Natural killer cell (primary cell): ENCODE measurements around the gene ARHGAP20. TPM values are rescaled to one million over a fixed set of nuclear protein-coding genes. Genes with fewer than 3 reads are reported as not detected.

Experiments used
- ATAC-seq, 3 donors: fragments of 150-1000 bp in 2 of 3; fragments of 200-7000 bp in 1 of 3; cut with Tn5 transposase; 1 replicate in 1 of 3; 2 replicates in 2 of 3; pipeline ENCODE4 v1.10.0; 2021; ENCODE audit warnings: mild to moderate bottlenecking in 2 of 3, moderate library complexity in 2 of 3
- DNase-seq, 2 donors: peaks; one replicate each; pipeline versions ENCODE4 v3.0.0 to v3.0.0-alpha.2; 2013 to 2021; ENCODE audit warnings: mixed read lengths in 1 of 2
- H3K27ac ChIP-seq: one replicate; pipeline ENCODE4 v1.5.1; 2013; ENCODE audit warnings: mild to moderate bottlenecking, low read length
- H3K27me3 ChIP-seq: one replicate; pipeline ENCODE4 v1.6.1; 2013; ENCODE audit warnings: low read length; ENCODE audit not compliant: control insufficient read depth, insufficient read depth
- H3K36me3 ChIP-seq: one replicate; pipeline ENCODE4 v1.6.1; 2013; ENCODE audit warnings: low read length; ENCODE audit not compliant: control insufficient read depth, insufficient read depth
- H3K4me1 ChIP-seq: one replicate; pipeline ENCODE4 v1.6.1; 2013; ENCODE audit warnings: low read length; ENCODE audit not compliant: control insufficient read depth, insufficient read depth
- H3K4me3 ChIP-seq: one replicate; pipeline ENCODE4 v1.5.1; 2013; ENCODE audit warnings: low read length
- H3K9me3 ChIP-seq: one replicate; pipeline ENCODE4 v1.6.1; 2013; ENCODE audit warnings: low read length; ENCODE audit not compliant: control insufficient read depth, insufficient read depth
- H3K27ac Mint-ChIP-seq, 2 donors: one replicate each; pipeline ENCODE4 v1.8.0; 2022; ENCODE audit warnings: mild to moderate bottlenecking in 2 of 2, mixed read lengths in 2 of 2, moderate library complexity in 1 of 2
- H3K27me3 Mint-ChIP-seq, 2 donors: one replicate each; pipeline ENCODE4 v1.8.0; 2022; ENCODE audit warnings: low read depth in 2 of 2, mixed read lengths in 2 of 2
- H3K36me3 Mint-ChIP-seq: one replicate; pipeline ENCODE4 v1.8.0; 2022; ENCODE audit warnings: mixed read lengths
- H3K4me1 Mint-ChIP-seq, 2 donors: one replicate each; pipeline ENCODE4 v1.8.0; 2022; ENCODE audit warnings: mixed read lengths in 2 of 2
- H3K4me3 Mint-ChIP-seq: one replicate; pipeline ENCODE4 v1.8.0; 2022; ENCODE audit warnings: mild to moderate bottlenecking, moderate library complexity, mixed read lengths
- H3K9me3 Mint-ChIP-seq, 2 donors: one replicate each; pipeline ENCODE4 v1.8.0; 2022; ENCODE audit warnings: mixed read lengths in 2 of 2
- WGBS: methylation state at CpG from one replicate; pipeline ENCODE4 v1.1.7; 2013; ENCODE audit warnings: missing lambda C conversion rate; ENCODE audit not compliant: insufficient coverage; 5-methylcytosine and 5-hydroxymethylcytosine counted together
- intact Hi-C: fragments of 100-400 bp; cut with micrococcal nuclease; formaldehyde crosslinking; loops from one replicate; pipeline ENCODE4 v1.14.2; 2022
- total RNA-seq, 4 donors: library from RNA; stranded (reverse); fragments of 120-200 nt in 1 of 4; gene quantifications; one replicate each; pipeline versions ENCODE4 v1.2.3 to v1.2.4, GENCODE V29; 2013 to 2022
- TF ChIP-seq, protein P1 (sequence below): fragments of 200-600 bp; IDR thresholded peaks from one replicate; pipeline ENCODE4 v1.8.0; 2022; ENCODE audit warnings: antibody characterized with exemption

ARHGAP20 gene
- total RNA-seq, 3 donors from 2014 or later (not counting 1 experiment from before 2014, with no cell fraction given), result not detected

- WGBS, result 80% methylated on average over 6 of the region's 6 CpGs
- H3K36me3 ChIP-seq, result no peaks in the 10 kb centered on the region
- no peak overlapping the region for H3K27ac ChIP-seq
- peaks cover 0 to 2% of the 10 kb centered on the region in 2 donors for H3K27me3 Mint-ChIP-seq
- H3K4me1 ChIP-seq, result no peaks in the 10 kb centered on the region
- TF ChIP-seq, protein P1, sequence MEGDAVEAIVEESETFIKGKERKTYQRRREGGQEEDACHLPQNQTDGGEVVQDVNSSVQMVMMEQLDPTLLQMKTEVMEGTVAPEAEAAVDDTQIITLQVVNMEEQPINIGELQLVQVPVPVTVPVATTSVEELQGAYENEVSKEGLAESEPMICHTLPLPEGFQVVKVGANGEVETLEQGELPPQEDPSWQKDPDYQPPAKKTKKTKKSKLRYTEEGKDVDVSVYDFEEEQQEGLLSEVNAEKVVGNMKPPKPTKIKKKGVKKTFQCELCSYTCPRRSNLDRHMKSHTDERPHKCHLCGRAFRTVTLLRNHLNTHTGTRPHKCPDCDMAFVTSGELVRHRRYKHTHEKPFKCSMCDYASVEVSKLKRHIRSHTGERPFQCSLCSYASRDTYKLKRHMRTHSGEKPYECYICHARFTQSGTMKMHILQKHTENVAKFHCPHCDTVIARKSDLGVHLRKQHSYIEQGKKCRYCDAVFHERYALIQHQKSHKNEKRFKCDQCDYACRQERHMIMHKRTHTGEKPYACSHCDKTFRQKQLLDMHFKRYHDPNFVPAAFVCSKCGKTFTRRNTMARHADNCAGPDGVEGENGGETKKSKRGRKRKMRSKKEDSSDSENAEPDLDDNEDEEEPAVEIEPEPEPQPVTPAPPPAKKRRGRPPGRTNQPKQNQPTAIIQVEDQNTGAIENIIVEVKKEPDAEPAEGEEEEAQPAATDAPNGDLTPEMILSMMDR, result no peak
- ATAC-seq (no peak), DNase-seq (no peak)
- no peaks in the 10 kb centered on the region for H3K4me1 Mint-ChIP-seq
- no peak overlapping the region for H3K4me3 ChIP-seq
- intact Hi-C loops, result no loop called here
- H3K36me3 Mint-ChIP-seq, result no peaks in the 10 kb centered on the region
- H3K9me3 Mint-ChIP-seq, result peaks cover 0 to 3% of the 10 kb centered on the region in 2 donors
- H3K27ac Mint-ChIP-seq, result no peak overlapping the region
- no peaks in the 10 kb centered on the region for H3K9me3 ChIP-seq
- no peak overlapping the region for H3K4me3 Mint-ChIP-seq
- H3K27me3 ChIP-seq, result no peaks in the 10 kb centered on the region
These were observed 105.8 kb downstream of the ARHGAP20 start for GRCh38 chr11:110606415-110606814.

DNA sequence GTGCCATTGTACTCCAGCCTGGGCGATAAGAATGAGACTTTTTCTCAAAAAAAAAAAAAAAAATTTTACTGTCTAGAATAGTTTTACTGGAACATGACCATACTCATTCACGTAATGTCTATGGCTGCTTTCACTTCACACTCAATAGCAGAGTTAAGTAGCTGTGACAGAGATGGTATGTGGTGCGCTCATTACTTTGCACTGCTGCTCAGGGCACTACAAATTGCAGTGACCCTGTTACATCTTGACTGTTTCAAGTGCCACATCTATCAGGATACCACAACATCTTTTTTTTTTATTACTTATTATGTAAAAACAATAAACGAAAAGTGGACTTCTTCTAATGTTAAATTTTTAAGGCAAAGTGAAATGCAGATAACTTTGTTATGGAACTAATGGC is 110.3 kb downstream of the ARHGAP20 start:
- Mint-ChIP-seq H3K9me3 (peaks cover 0 to 3% of the 10 kb centered on the region in 2 donors), H3K4me1 (no peaks in the 10 kb centered on the region), H3K4me3 (no peak overlapping the region), H3K27ac (no peak overlapping the region), H3K36me3 (no peaks in the 10 kb centered on the region), H3K27me3 (peaks cover 0 to 2% of the 10 kb centered on the region in 2 donors)
- WGBS, result 92% methylated on average over 2 of the region's 4 CpGs
- H3K36me3 ChIP-seq, result no peaks in the 10 kb centered on the region
- no peak overlapping the region for H3K4me3 ChIP-seq
- H3K4me1 ChIP-seq, result no peaks in the 10 kb centered on the region
- ATAC-seq, result no peak
- no peaks in the 10 kb centered on the region for H3K27me3 ChIP-seq
- TF ChIP-seq, protein P1, result no peak
- H3K9me3 ChIP-seq, result peaks cover 3% of the 10 kb centered on the region
- intact Hi-C loops, result no loop called here
- no peak for DNase-seq
- no peak overlapping the region for H3K27ac ChIP-seq

GRCh38 chr11:110600322-110600721 is 111.9 kb downstream of the ARHGAP20 start:
- Mint-ChIP-seq H3K4me1 (no peaks in the 10 kb centered on the region), H3K4me3 (no peak overlapping the region), H3K36me3 (no peaks in the 10 kb centered on the region), H3K27me3 (no peaks in the 10 kb centered on the region), H3K9me3 (peaks cover 0 to 3% of the 10 kb centered on the region in 2 donors), H3K27ac (no peak overlapping the region)
- no peaks in the 10 kb centered on the region for H3K27me3 ChIP-seq
- no peak for ATAC-seq
- TF ChIP-seq, protein P1, result no peak
- intact Hi-C loops, result no loop called here
- no peak overlapping the region for H3K27ac ChIP-seq
- H3K4me3 ChIP-seq, result no peak overlapping the region
- H3K36me3 ChIP-seq, result no peaks in the 10 kb centered on the region
- H3K9me3 ChIP-seq, result peaks cover 3% of the 10 kb centered on the region
- WGBS, result 90% methylated on average over 4 of the region's 4 CpGs
- no peak for DNase-seq
- H3K4me1 ChIP-seq, result no peaks in the 10 kb centered on the region

DNA sequence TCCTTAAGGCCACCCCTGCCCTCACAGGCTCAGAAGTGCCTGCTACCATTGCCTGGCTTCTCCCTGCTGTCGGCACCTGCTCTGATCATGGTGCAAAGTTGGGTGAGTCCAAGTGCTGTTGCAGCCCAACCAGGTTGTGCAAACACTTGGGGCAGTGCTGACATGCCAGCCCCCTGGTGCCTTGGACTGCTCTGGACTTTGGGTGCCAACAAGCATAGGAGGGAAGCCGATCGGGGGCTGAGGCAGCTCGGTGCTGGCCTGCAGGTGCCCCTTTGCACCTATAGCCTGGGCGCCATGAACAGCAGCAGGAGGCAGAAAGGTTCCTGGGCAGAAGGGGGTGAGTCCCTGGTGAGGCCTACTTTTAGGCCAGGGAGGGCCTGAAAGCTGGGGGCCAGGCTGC is 113.0 kb downstream of the ARHGAP20 start:
- no peaks in the 10 kb centered on the region for H3K36me3 ChIP-seq
- WGBS, result 92% methylated on average over 5 of the region's 5 CpGs
- Mint-ChIP-seq H3K27me3 (peaks cover 0 to 3% of the 10 kb centered on the region in 2 donors), H3K27ac (no peak overlapping the region), H3K9me3 (no peaks in the 10 kb centered on the region), H3K4me3 (no peak overlapping the region), H3K36me3 (no peaks in the 10 kb centered on the region), H3K4me1 (no peaks in the 10 kb centered on the region)
- H3K9me3 ChIP-seq, result peaks cover 3% of the 10 kb centered on the region
- H3K27ac ChIP-seq, result no peak overlapping the region
- TF ChIP-seq, protein P1, result no peak
- ATAC-seq (no peak), DNase-seq (no peak)
- H3K4me3 ChIP-seq, result no peak overlapping the region
- no peaks in the 10 kb centered on the region for H3K27me3 ChIP-seq
- intact Hi-C loops, result no loop called here
- H3K4me1 ChIP-seq, result no peaks in the 10 kb centered on the region
